Measurements from ENCODE around the gene FOXJ2. TPM values are rescaled to one million over a fixed set of nuclear protein-coding genes. Genes with fewer than 3 reads are reported as not detected.
A peak's percentile ranks its signal among the peaks of the same experiment; 100 is the strongest.
"Not testable (repeated sequence)": the region's sequence is repeated elsewhere in the genome, so short reads cannot be mapped to it uniquely, and the experiment has no call there.

Gene FOXJ2
- total RNA-seq, 4 donors from 2014 or later: 7.4 to 37.7 (median 10.8) TPM

- no peaks in the 10 kb centered on the region for H3K4me1 ChIP-seq
- H3K9me3 ChIP-seq: no peaks in the 10 kb centered on the region
- H3K36me3 ChIP-seq: no peaks in the 10 kb centered on the region
- intact Hi-C loops (cut with DNase I; ENCODE audit: low total_unique reads): no loop called here
- H3K27ac ChIP-seq: no peak overlapping the region
- peaks cover 0 to 3% of the 10 kb centered on the region in 2 donors for H3K27me3 ChIP-seq
- H3K4me3 ChIP-seq: no peak overlapping the region
- no peak for DNase-seq
- TF ChIP-seq CTCF (IDR thresholded peaks at IDR 0.05): no peak
- no peak for TF ChIP-seq POLR2A (IDR thresholded peaks at IDR 0.05)
These were observed 21.2 kb upstream of the FOXJ2 start for GRCh38 chr12:8011331-8011730.

- H3K4me1 ChIP-seq: no peaks in the 10 kb centered on the region
- H3K36me3 ChIP-seq: no peaks in the 10 kb centered on the region
- intact Hi-C loops (cut with DNase I; ENCODE audit: low total_unique reads): no loop called here
- H3K4me3 ChIP-seq: no peak overlapping the region
- TF ChIP-seq CTCF (IDR thresholded peaks at IDR 0.05): no peak
- no peak for TF ChIP-seq POLR2A (IDR thresholded peaks at IDR 0.05)
- peaks cover under 1 to 11% of the 10 kb centered on the region in 2 donors for H3K27me3 ChIP-seq
- no peak overlapping the region for H3K27ac ChIP-seq
- no peak for DNase-seq
- H3K9me3 ChIP-seq: no peaks in the 10 kb centered on the region
These were observed 19.7 kb upstream of the FOXJ2 start for GRCh38 chr12:8012651-8013309.

- intact Hi-C loops (cut with DNase I; ENCODE audit: low total_unique reads): no loop called here
- H3K36me3 ChIP-seq: no peaks in the 10 kb centered on the region
- H3K4me1 ChIP-seq: peaks cover 0 to 7% of the 10 kb centered on the region in 2 donors
- H3K27ac ChIP-seq: no peak overlapping the region
- DNase-seq: no peak
- no peaks in the 10 kb centered on the region for H3K9me3 ChIP-seq
- TF ChIP-seq CTCF (IDR thresholded peaks at IDR 0.05) (no peak), POLR2A (IDR thresholded peaks at IDR 0.05) (no peak)
- no peak overlapping the region for H3K4me3 ChIP-seq
- H3K27me3 ChIP-seq: peaks cover 12 to 16% of the 10 kb centered on the region in 2 donors
These were observed 17.7 kb upstream of the FOXJ2 start for GRCh38 chr12:8014836-8015235.

GRCh38 chr12:8018213-8018612, 14.3 kb upstream of the FOXJ2 start:
- H3K27ac ChIP-seq; H3K36me3 ChIP-seq; H3K4me3 ChIP-seq; H3K9me3 ChIP-seq; DNase-seq; intact Hi-C loops (cut with DNase I; ENCODE audit: low total_unique reads); H3K4me1 ChIP-seq: not testable (repeated sequence)
- peaks cover 12 to 13% of the 10 kb centered on the region in 2 donors for H3K27me3 ChIP-seq

GRCh38 chr12:8018666-8019581, 13.6 kb upstream of the FOXJ2 start:
- intact Hi-C loops (cut with DNase I; ENCODE audit: low total_unique reads): no loop called here
- DNase-seq: no peak
- H3K36me3 ChIP-seq: no peaks in the 10 kb centered on the region
- H3K27me3 ChIP-seq: peaks cover 12 to 13% of the 10 kb centered on the region in 2 donors
- no peak overlapping the region for H3K27ac ChIP-seq
- H3K9me3 ChIP-seq: no peaks in the 10 kb centered on the region
- H3K4me1 ChIP-seq: peaks cover 0 to 7% of the 10 kb centered on the region in 2 donors
- TF ChIP-seq CTCF (IDR thresholded peaks at IDR 0.05) (no peak), POLR2A (IDR thresholded peaks at IDR 0.05) (no peak)
- peak overlapping the region in 1 of 2 donors; percentile 6 for H3K4me3 ChIP-seq

Data from uterus (tissue), 4 donors.